Measurements from ENCODE around the gene AHNAK. TPM values are rescaled to one million over a fixed set of nuclear protein-coding genes. Genes with fewer than 3 reads are reported as not detected.

The AHNAK gene
- total and polyA plus RNA-seq, 2 of the 8 experiments (the other 6 are each of a cell fraction or from before 2014, with no cell fraction given): 2.0 to 5.8 TPM

GRCh38 chr11:62399878-62400266 lies 146.7 kb downstream of the AHNAK start:
- H3K36me3 ChIP-seq (ENCODE audit: control insufficient read depth in 2 of 4, insufficient read depth in 4 of 4, low read length in 3 of 4): no peaks in the 10 kb centered on the region
- DNase-seq (ENCODE audit: low read depth in 1 of 2, low spot score in 2 of 2) (no peak), FAIRE-seq (no peak)
- no peaks in the 10 kb centered on the region for H3K79me1 ChIP-seq (ENCODE audit: low read depth, low read length)
- ChIA-PET CTCF (ENCODE audit: partially characterized antibody) (interaction anchor here (0.8 to 9.5 kb wide), 9 partner anchors 7 to 161 kb away, joined by 3 to 56 read pairs (median 6); no protein-coding TSS in a partner anchor), POLR2A (ENCODE audit: partially characterized antibody) (interaction anchor here (1.3 kb wide), 1 partner anchor 173 kb away, joined by 3 read pairs; no protein-coding TSS in a partner anchor)
- no peak overlapping the region for H3K56ac ChIP-seq (replicated peaks; ENCODE audit: insufficient read length, low read depth, low read length)
- no peak overlapping the region for H3K14ac ChIP-seq (ENCODE audit: insufficient read length)
- H2BK20ac ChIP-seq (ENCODE audit: low read length): no peak overlapping the region
- H3K4me1 ChIP-seq (replicated peaks in 1 of 4; ENCODE audit: control insufficient read depth in 3 of 4, insufficient read depth in 4 of 4, low read length in 3 of 4): peaks cover 3 to 26% (median 5%) of the 10 kb centered on the region in 4 experiments; a peak in 6 of 7 replicates
- H3K4me2 ChIP-seq (ENCODE audit: insufficient read depth in 1 of 2, low read depth in 2 of 2, low read length in 2 of 2): no peak overlapping the region
- no peak overlapping the region for H2BK15ac ChIP-seq (ENCODE audit: low read length)
- H3K27ac ChIP-seq (ENCODE audit: low read depth, low read length): no peak overlapping the region
- no peak overlapping the region for H4K8ac ChIP-seq (ENCODE audit: extremely low read depth, insufficient read depth, low read length)
- H3K9ac ChIP-seq (replicated peaks in 1 of 4; ENCODE audit: extremely low read depth in 1 of 4, low read depth in 3 of 4, low read length in 3 of 4): no peak overlapping the region
- no peaks in the 10 kb centered on the region; the same call in 1 of the 2 replicates for H3K23me2 ChIP-seq (ENCODE audit: low read depth, low read length)
- H3K23ac ChIP-seq (ENCODE audit: insufficient read length): no peak overlapping the region
- WGBS, 2 experiments (ENCODE audit: extremely low coverage in 1 of 2, insufficient coverage in 1 of 2, insufficient read length in 1 of 2, insufficient replicate concordance in 2 of 2, low coverage in 1 of 2, low lambda C conversion rate in 2 of 2, missing lambda C conversion rate in 1 of 2): 76% methylated on average over 7 of the region's 7 CpGs; no CpG with 5 or more reads in 1 of the 2 experiments
- H3K79me2 ChIP-seq (ENCODE audit: control insufficient read depth in 1 of 2, insufficient read depth in 2 of 2, low read length in 2 of 2): no peaks in the 10 kb centered on the region
- H3K18ac ChIP-seq (ENCODE audit: extremely low read depth, low read length): no peak overlapping the region
- H2BK120ac ChIP-seq (replicated peaks; ENCODE audit: low read depth, low read length): no peak overlapping the region
- H3K27me3 ChIP-seq (replicated peaks in 1 of 4; ENCODE audit: control insufficient read depth in 3 of 4, extremely low read depth in 1 of 4, insufficient read depth in 3 of 4, low read length in 3 of 4): 0 out of 7 replicates have a peak, but pooled peaks cover 0 to 2% (median 0%) of the 10 kb centered on the region in 4 experiments
- H2AK5ac ChIP-seq (ENCODE audit: low read depth, low read length): no peak overlapping the region
- no peak overlapping the region for H4K91ac ChIP-seq (replicated peaks; ENCODE audit: insufficient read length, low read length)
- H4K5ac ChIP-seq (ENCODE audit: insufficient read length, low read depth, low read length): no peak overlapping the region
- no peak overlapping the region for H3K4ac ChIP-seq (replicated peaks; ENCODE audit: insufficient read length, low read depth, low read length)
- no peaks in the 10 kb centered on the region for H4K20me1 ChIP-seq (replicated peaks in 1 of 2; ENCODE audit: control insufficient read depth in 1 of 2, insufficient read depth in 2 of 2, low read length in 2 of 2)
- H3K9me3 ChIP-seq (ENCODE audit: insufficient read depth in 2 of 2, low read depth in 1 of 2, low read length in 1 of 2): no peaks in the 10 kb centered on the region
- H2BK5ac ChIP-seq (ENCODE audit: low read depth, low read length): no peak overlapping the region
- no peak overlapping the region for H3K4me3 ChIP-seq (ENCODE audit: extremely low read depth in 1 of 4, insufficient read depth in 2 of 4, low read depth in 3 of 4, low read length in 4 of 4)
- no peak overlapping the region for H2BK12ac ChIP-seq (ENCODE audit: low read depth, low read length)
- no peak overlapping the region for H2AFZ ChIP-seq (ENCODE audit: low read length)
- TF ChIP-seq YY1 (IDR thresholded peaks at IDR 0.05; ENCODE audit: low read depth, low read length) (no peak), NRF1 (IDR thresholded peaks at IDR 0.05; ENCODE audit: low read depth, low read length) (no peak), KDM5A (IDR thresholded peaks at IDR 0.05; ENCODE audit: low read length) (no peak)
